ENCODE measurements around the gene CSNK1A1L.

GRCh38 chr13:37138926-37139325, 33.5 kb upstream of the CSNK1A1L start:
- TF ChIP-seq HDGF (IDR thresholded peaks at IDR 0.05) (no peak), NFIC (IDR thresholded peaks at IDR 0.05; ENCODE audit: low read depth, low read length) (no peak), CTCF (IDR thresholded peaks at IDR 0.05 in 2 of 3, conservative IDR thresholded peaks at IDR 0.05 in 1 of 3; ENCODE audit: control insufficient read depth in 2 of 3, extremely low read depth in 1 of 3, insufficient read depth in 1 of 3, low read depth in 3 of 3, low read length in 3 of 3) (no peak), RAD21 (IDR thresholded peaks at IDR 0.05; ENCODE audit: insufficient read depth, low read depth, low read length) (no peak), MYC (IDR thresholded peaks at IDR 0.05; ENCODE audit: insufficient read depth, insufficient read length, insufficient replicate concordance, low read length, severe bottlenecking) (no peak), PBX3 (IDR thresholded peaks at IDR 0.05; ENCODE audit: insufficient replicate concordance, low read depth, low read length) (no peak), FOXM1 (IDR thresholded peaks at IDR 0.05; ENCODE audit: low read depth, low read length) (no peak), POLR2AphosphoS5 (IDR thresholded peaks at IDR 0.05; ENCODE audit: low read length) (no peak), GABPA (IDR thresholded peaks at IDR 0.05; ENCODE audit: low read depth) (no peak), ATF3 (IDR thresholded peaks at IDR 0.05; ENCODE audit: borderline replicate concordance, extremely low read depth, low read depth, low read length) (no peak), CREB1 (IDR thresholded peaks at IDR 0.05; ENCODE audit: low read depth) (no peak), RCOR1 (conservative IDR thresholded peaks at IDR 0.05; ENCODE audit: low read depth, low read length) (no peak)
